ENCODE measurements around the gene PIP5KL1.

DNA sequence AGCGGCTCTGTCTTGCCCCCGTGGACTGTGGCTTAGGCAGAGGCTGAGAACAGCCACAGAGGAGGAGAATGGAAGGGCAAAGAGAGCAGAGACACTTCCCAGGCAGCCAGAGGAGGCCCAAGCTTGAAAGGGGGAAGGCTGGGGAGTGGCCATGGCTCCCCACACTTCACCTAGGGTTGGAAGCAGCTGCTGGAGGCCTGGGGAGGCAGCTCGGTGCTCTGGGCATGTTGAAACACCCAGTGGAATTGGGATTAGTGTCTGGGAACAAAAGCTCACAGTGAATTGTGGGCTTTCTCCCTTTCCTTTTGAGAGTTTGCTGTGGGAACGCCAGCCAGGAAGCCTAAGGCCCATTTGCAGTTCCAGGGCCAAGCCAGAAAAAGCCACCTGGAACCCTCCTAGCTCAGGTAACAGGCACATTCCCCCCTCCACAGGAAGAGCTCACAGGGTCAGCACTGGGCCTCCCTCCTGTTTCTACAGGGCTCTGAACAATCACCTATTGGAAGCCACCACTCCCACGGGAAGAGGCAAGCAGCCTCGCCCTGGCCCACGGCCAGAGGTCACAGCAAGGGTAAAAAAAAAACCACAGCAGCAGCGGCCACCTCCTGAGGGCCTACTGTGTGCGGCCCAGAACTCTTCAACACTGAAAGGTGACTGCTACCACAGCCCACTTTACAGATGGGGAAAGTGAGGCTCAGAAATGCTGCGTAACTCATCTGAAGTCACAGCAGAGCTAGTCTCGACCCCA is 30.0 kb upstream of the PIP5KL1 start:
- TF ChIP-seq POLR2A (IDR thresholded peaks at IDR 0.05; ENCODE audit: extremely low read depth, insufficient read length), result no peak
- no peak for TF ChIP-seq MYC (IDR thresholded peaks at IDR 0.05; ENCODE audit: low read depth, low read length)
- no peak for TF ChIP-seq CTCF (IDR thresholded peaks at IDR 0.05; ENCODE audit: low read depth, low read length)
- TF ChIP-seq, protein P1, sequence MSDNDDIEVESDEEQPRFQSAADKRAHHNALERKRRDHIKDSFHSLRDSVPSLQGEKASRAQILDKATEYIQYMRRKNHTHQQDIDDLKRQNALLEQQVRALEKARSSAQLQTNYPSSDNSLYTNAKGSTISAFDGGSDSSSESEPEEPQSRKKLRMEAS (IDR thresholded peaks at IDR 0.05; ENCODE audit: low read depth, low read length), result no peak

Data from NB4 (cell line).